ENCODE data around the gene PAFAH2.
"Not testable (repeated sequence)": the region's sequence is repeated elsewhere in the genome, so short reads cannot be mapped to it uniquely, and the experiment has no call there.

The PAFAH2 gene

GRCh38 chr1:25979210-25979609 lies 18.7 kb downstream of the PAFAH2 start:
- DNase-seq, result no peak

- no peak for DNase-seq
These were observed 19.5 kb downstream of the PAFAH2 start for GRCh38 chr1:25978403-25978802.

GRCh38 chr1:25977801-25978200 lies 20.1 kb downstream of the PAFAH2 start:
- no peak for DNase-seq

- DNase-seq, result no peak
These were observed 24.1 kb downstream of the PAFAH2 start for GRCh38 chr1:25973610-25974321.

GRCh38 chr1:25971811-25972180 lies 26.1 kb downstream of the PAFAH2 start:
- DNase-seq, result no peak

GRCh38 chr1:25971066-25971810 lies 26.6 kb downstream of the PAFAH2 start:
- no peak for DNase-seq

GRCh38 chr1:25967308-25967707 lies 30.6 kb downstream of the PAFAH2 start:
- DNase-seq, result no peak

- DNase-seq, result no peak
These were observed 38.3 kb downstream of the PAFAH2 start for GRCh38 chr1:25959611-25960010.

- peak; percentile 88 for DNase-seq
These were observed 39.4 kb downstream of the PAFAH2 start for GRCh38 chr1:25958465-25958864.

- no peak for DNase-seq
These were observed 42.3 kb downstream of the PAFAH2 start for GRCh38 chr1:25955553-25955952.

- no peak for DNase-seq
These were observed 43.5 kb downstream of the PAFAH2 start for GRCh38 chr1:25954282-25954938.

- DNase-seq, result peak; percentile 35
These were observed 44.9 kb downstream of the PAFAH2 start for GRCh38 chr1:25952841-25953401.

GRCh38 chr1:25948641-25949040 lies 49.2 kb downstream of the PAFAH2 start:
- no peak for DNase-seq

GRCh38 chr1:25947027-25947426 lies 50.8 kb downstream of the PAFAH2 start:
- DNase-seq, result no peak

- DNase-seq, result no peak
These were observed 52.1 kb downstream of the PAFAH2 start for GRCh38 chr1:25945761-25946160.

- no peak for DNase-seq
These were observed 52.9 kb downstream of the PAFAH2 start for GRCh38 chr1:25944986-25945385.

GRCh38 chr1:25943511-25943910 lies 54.4 kb downstream of the PAFAH2 start:
- not testable (repeated sequence) for DNase-seq

GRCh38 chr1:25936947-25937346 lies 60.9 kb downstream of the PAFAH2 start:
- no peak for DNase-seq

GRCh38 chr1:25933479-25934365 lies 64.1 kb downstream of the PAFAH2 start:
- DNase-seq, result no peak

- not testable (repeated sequence) for DNase-seq
These were observed 65.0 kb downstream of the PAFAH2 start for GRCh38 chr1:25932811-25933400.

- DNase-seq, result no peak
These were observed 65.5 kb downstream of the PAFAH2 start for GRCh38 chr1:25932321-25932720.

GRCh38 chr1:25929016-25929415 lies 68.8 kb downstream of the PAFAH2 start:
- DNase-seq, result no peak

Measured in fibroblast of skin of scalp (primary cell).